Measurements from ENCODE around the gene FANCI.
A peak's percentile ranks its signal among the peaks of the same experiment; 100 is the strongest.

Gene FANCI

GRCh38 chr15:89243691-89244573, at the start of gene FANCI:
Gene FANCI, plus strand, starts transcription at chr15:89243979. Its CDS starts 3,669 bp downstream, at chr15:89247648.
- TF ChIP-seq GATA2 (IDR thresholded peaks at IDR 0.05; ENCODE audit: low read depth, low read length) (peak; percentile 55), GATA3 (IDR thresholded peaks at IDR 0.05; ENCODE audit: low read depth, low read length) (no peak)

- no peak for TF ChIP-seq GATA3 (IDR thresholded peaks at IDR 0.05; ENCODE audit: low read depth, low read length)
- TF ChIP-seq GATA2 (IDR thresholded peaks at IDR 0.05; ENCODE audit: low read depth, low read length) = no peak
Observed at GRCh38 chr15:89194608-89195007, 49.2 kb upstream of the FANCI start.

- TF ChIP-seq GATA2 (IDR thresholded peaks at IDR 0.05; ENCODE audit: low read depth, low read length) (no peak), GATA3 (IDR thresholded peaks at IDR 0.05; ENCODE audit: low read depth, low read length) (no peak)
Observed at GRCh38 chr15:89195836-89196235, 47.9 kb upstream of the FANCI start.

- TF ChIP-seq GATA3 (IDR thresholded peaks at IDR 0.05; ENCODE audit: low read depth, low read length) (no peak), GATA2 (IDR thresholded peaks at IDR 0.05; ENCODE audit: low read depth, low read length) (no peak)
Observed at GRCh38 chr15:89196241-89196640, 47.5 kb upstream of the FANCI start.

- no peak for TF ChIP-seq GATA2 (IDR thresholded peaks at IDR 0.05; ENCODE audit: low read depth, low read length)
- no peak for TF ChIP-seq GATA3 (IDR thresholded peaks at IDR 0.05; ENCODE audit: low read depth, low read length)
Observed at GRCh38 chr15:89196994-89197393, 46.8 kb upstream of the FANCI start.

GRCh38 chr15:89197503-89197971, 46.2 kb upstream of the FANCI start:
- TF ChIP-seq GATA3 (IDR thresholded peaks at IDR 0.05; ENCODE audit: low read depth, low read length) (no peak), GATA2 (IDR thresholded peaks at IDR 0.05; ENCODE audit: low read depth, low read length) (no peak)

- TF ChIP-seq GATA2 (IDR thresholded peaks at IDR 0.05; ENCODE audit: low read depth, low read length) = no peak
- no peak for TF ChIP-seq GATA3 (IDR thresholded peaks at IDR 0.05; ENCODE audit: low read depth, low read length)
Observed at GRCh38 chr15:89198196-89198595, 45.6 kb upstream of the FANCI start.

- TF ChIP-seq GATA2 (IDR thresholded peaks at IDR 0.05; ENCODE audit: low read depth, low read length) = no peak
- no peak for TF ChIP-seq GATA3 (IDR thresholded peaks at IDR 0.05; ENCODE audit: low read depth, low read length)
Observed at GRCh38 chr15:89198934-89199333, 44.8 kb upstream of the FANCI start.

GRCh38 chr15:89199746-89200145, 44.0 kb upstream of the FANCI start:
- TF ChIP-seq GATA2 (IDR thresholded peaks at IDR 0.05; ENCODE audit: low read depth, low read length) (no peak), GATA3 (IDR thresholded peaks at IDR 0.05; ENCODE audit: low read depth, low read length) (no peak)

GRCh38 chr15:89200182-89200581, 43.6 kb upstream of the FANCI start:
- TF ChIP-seq GATA2 (IDR thresholded peaks at IDR 0.05; ENCODE audit: low read depth, low read length) (no peak), GATA3 (IDR thresholded peaks at IDR 0.05; ENCODE audit: low read depth, low read length) (no peak)

GRCh38 chr15:89201465-89202005, 42.2 kb upstream of the FANCI start:
- no peak for TF ChIP-seq GATA3 (IDR thresholded peaks at IDR 0.05; ENCODE audit: low read depth, low read length)
- TF ChIP-seq GATA2 (IDR thresholded peaks at IDR 0.05; ENCODE audit: low read depth, low read length) = no peak

- TF ChIP-seq GATA2 (IDR thresholded peaks at IDR 0.05; ENCODE audit: low read depth, low read length) (no peak), GATA3 (IDR thresholded peaks at IDR 0.05; ENCODE audit: low read depth, low read length) (no peak)
Observed at GRCh38 chr15:89203705-89204273, 40.0 kb upstream of the FANCI start.

- TF ChIP-seq GATA3 (IDR thresholded peaks at IDR 0.05; ENCODE audit: low read depth, low read length) = no peak
- no peak for TF ChIP-seq GATA2 (IDR thresholded peaks at IDR 0.05; ENCODE audit: low read depth, low read length)
Observed at GRCh38 chr15:89205991-89206585, 37.7 kb upstream of the FANCI start.

GRCh38 chr15:89206908-89207331, 36.9 kb upstream of the FANCI start:
- TF ChIP-seq GATA3 (IDR thresholded peaks at IDR 0.05; ENCODE audit: low read depth, low read length) = no peak
- no peak for TF ChIP-seq GATA2 (IDR thresholded peaks at IDR 0.05; ENCODE audit: low read depth, low read length)
